K562 (cell line): ENCODE results near the gene TOMM5. TPM values are rescaled to one million over a fixed set of nuclear protein-coding genes. Genes with fewer than 3 reads are reported as not detected.

Source experiments
- ATAC-seq: fragments of 200-7000 bp; cut with Tn5 transposase; 3 replicates; pipeline ENCODE4 v1.9.1; 2020; ENCODE audit warnings: moderate library complexity
- BruUV-seq: library from RNA; stranded (reverse); fragments of 400-500 nt; replicated peaks from 2 replicates; lab custom pipeline; 2021; lab: Mats Ljungman, UMichigan
- CTCF ChIA-PET: fragments of 300-600 bp; formaldehyde crosslinking; extraction: SDS; loops from one replicate; lab custom pipeline; 2021; ENCODE audit warnings: low intra/inter-chr PET ratio; lab: Yijun Ruan, JAX
- POLR2A ChIA-PET: fragments of 300-600, 350-650 bp; sonication (Branson Sonifier 250); formaldehyde crosslinking; extraction: SDS; loops from one replicate; lab custom pipeline; 2021; ENCODE audit warnings: antibody characterized with exemption, inconsistent platforms; lab: Yijun Ruan, JAX
- DNase-seq, 4 experiments: peaks; one replicate each; pipeline versions ENCODE4 v3.0.0 to v3.0.0-alpha.2; 2011 to 2018; ENCODE audit warnings: low spot score in 3 of 4, mixed read lengths in 3 of 4; ENCODE audit errors: extremely low read depth in 1 of 4
- FAIRE-seq: peaks from 2 replicates; lab custom pipeline; 2011; peaks lifted over from hg19 to GRCh38; lab: Jason Lieb, UNC
- H2AFZ ChIP-seq: 2 replicates; pipeline ENCODE4 v1.6.0; 2011; ENCODE audit warnings: low read depth, low read length, control low read depth, inconsistent platforms
- H3K27ac ChIP-seq: fragments of 200-600 bp; 3 replicates; pipeline ENCODE4 v1.8.0; 2011; ENCODE audit warnings: low read depth, mild to moderate bottlenecking, control low read depth, inconsistent platforms, low read length, moderate library complexity, mixed read lengths; ENCODE audit errors: extremely low read depth
- H3K27me3 ChIP-seq, 2 experiments: fragments of 300-600 bp in 1 of 2; 2 replicates in 1 of 2; 3 replicates in 1 of 2; pipeline versions ENCODE4 v1.6.0 to v1.8.0; 2011; ENCODE audit warnings: inconsistent platforms in 2 of 2, low read length in 2 of 2, mild to moderate bottlenecking in 1 of 2, mixed read lengths in 1 of 2, moderate library complexity in 1 of 2; ENCODE audit not compliant: control insufficient read depth in 2 of 2, insufficient read depth in 2 of 2
- H3K36me3 ChIP-seq: fragments of 300-600 bp; 3 replicates; pipeline ENCODE4 v1.8.0; 2011; ENCODE audit warnings: mild to moderate bottlenecking, low read length, inconsistent platforms; ENCODE audit not compliant: control insufficient read depth, insufficient read depth
- H3K4me1 ChIP-seq, 2 experiments: fragments of 200-600 bp in 1 of 2; replicated peaks in 1 of 2; 2 replicates in 1 of 2; 3 replicates in 1 of 2; pipeline versions ENCODE4 v1.5.1 to v1.8.0; 2011; ENCODE audit warnings: inconsistent platforms in 2 of 2, low read length in 2 of 2, mild to moderate bottlenecking in 1 of 2, mixed read lengths in 1 of 2, moderate library complexity in 1 of 2; ENCODE audit not compliant: control insufficient read depth in 2 of 2, insufficient read depth in 2 of 2
- H3K4me2 ChIP-seq: 2 replicates; pipeline ENCODE4 v1.6.1; 2011; ENCODE audit warnings: low read length, control low read depth, inconsistent platforms, mixed read lengths; ENCODE audit not compliant: insufficient read depth
- H3K4me3 ChIP-seq: fragments of 200-600 bp; sonication (generic), shearing (Covaris generic); 2 replicates; pipeline ENCODE4 v1.5.1; 2016; ENCODE audit warnings: control low read depth, inconsistent platforms
- H3K79me2 ChIP-seq: fragments of 200-600 bp; 3 replicates; pipeline ENCODE4 v1.8.0; 2011; ENCODE audit warnings: low read length, inconsistent platforms; ENCODE audit not compliant: control insufficient read depth, insufficient read depth
- H3K9ac ChIP-seq, 2 experiments: 2 replicates each; pipeline versions ENCODE4 v1.6.0 to v1.6.1; 2011; ENCODE audit warnings: low read depth in 2 of 2, low read length in 2 of 2, control low read depth in 1 of 2, inconsistent platforms in 1 of 2, mild to moderate bottlenecking in 1 of 2, mixed read lengths in 1 of 2; ENCODE audit not compliant: insufficient read depth in 1 of 2
- H3K9me1 ChIP-seq: one replicate; pipeline ENCODE4 v1.6.0; 2011; ENCODE audit warnings: inconsistent platforms, mild to moderate bottlenecking, low read length, moderate library complexity; ENCODE audit not compliant: control insufficient read depth, insufficient read depth
- H3K9me3 ChIP-seq: replicated peaks from 2 replicates; pipeline ENCODE4 v1.5.1; 2011; ENCODE audit warnings: low read depth, low read length, inconsistent platforms; ENCODE audit not compliant: control insufficient read depth, insufficient read depth
- H4K20me1 ChIP-seq: replicated peaks from 2 replicates; pipeline ENCODE4 v1.6.1; 2011; ENCODE audit warnings: low read length, inconsistent platforms, mixed read lengths; ENCODE audit not compliant: control insufficient read depth, insufficient read depth
- CEBPG ChIP-seq, 3 experiments: fragments of 200-800 bp in 1 of 3; sonication (Bioruptor generic) in 1 of 3; sonication (generic) in 1 of 3; formaldehyde crosslinking in 1 of 3; IDR thresholded peaks in 2 of 3; conservative IDR thresholded peaks in 1 of 3; 2 replicates each; pipeline versions ENCODE4 v1.6.1 to v1.8.0; 2016 to 2022; ENCODE audit warnings: missing compliant biosample characterization in 2 of 3, missing genetic modification characterization in 2 of 3, mild to moderate bottlenecking in 1 of 3, missing genetic modification reagents in 1 of 3
- GTF2F1 ChIP-seq: IDR thresholded peaks from 2 replicates; pipeline ENCODE4 v1.6.1; 2011; ENCODE audit warnings: low read depth, low read length, improper control_type of control experiment
- ZNF134 ChIP-seq: fragments of 250-450 bp; sonication (Bioruptor Pico); conservative IDR thresholded peaks from 2 replicates; pipeline ENCODE4 v1.4.0; 2020
- WGBS: fragments of 100-300 bp; shearing (Covaris generic); methylation state at CpG from one replicate; pipeline ENCODE4 v1.1.6; 2016; ENCODE audit warnings: low coverage, mixed read lengths; ENCODE audit not compliant: insufficient coverage; ENCODE audit errors: missing lambda C conversion rate; 5-methylcytosine and 5-hydroxymethylcytosine counted together
- in situ Hi-C: fragments of 300-500 bp; cut with MboI; formaldehyde crosslinking; loops from 4 replicates; pipeline ENCODE4 v1.15.0; 2018; ENCODE audit warnings: inconsistent platforms, mixed read lengths
- intact Hi-C: fragments of 100-400 bp; cut with micrococcal nuclease; formaldehyde crosslinking; loops from 2 replicates; pipeline ENCODE4 v1.14.2; 2022
- polyA plus RNA-seq, 8 experiments: library from polyadenylated mRNA; depleted of rRNA in 4 of 8; stranded (reverse) in 5 of 8; unstranded in 3 of 8; fragments of >200 nt; fragmentation: Nextera tagmentation in 2 of 8; fragmentation: Illumina TruSeq in 1 of 8; extraction: Ambion mirVana in 2 of 8; extraction: Trizol in 1 of 8; gene quantifications; 2 replicates each; pipeline versions ENCODE4 v1.2.1 to v1.2.3, GENCODE V29; 2011 to 2014; ENCODE audit warnings: inconsistent platforms in 1 of 8, missing spikeins in 1 of 8
- total RNA-seq, 7 experiments: library from RNA; depleted of rRNA in 6 of 7; stranded (reverse); fragments of >200 nt in 6 of 7; fragmentation: Illumina TruSeq in 2 of 7; extraction: Trizol in 2 of 7; gene quantifications; 2 replicates each; pipeline versions ENCODE4 v1.2.1 to v1.2.3, GENCODE V29; 2011 to 2021; ENCODE audit warnings: low replicate concordance in 1 of 7
- TF ChIP-seq, protein P1 (sequence below): sonication (generic); formaldehyde crosslinking; IDR thresholded peaks from 2 replicates; pipeline ENCODE4 v1.8.1; 2023; ENCODE audit warnings: mild to moderate bottlenecking, missing genetic modification reagents, moderate library complexity

TOMM5 gene
- total and polyA plus RNA-seq, 9 of the 15 experiments (the other 6 are each of a cell fraction or from before 2014, with no cell fraction given), result 262 to 1,742 (median 496) TPM

DNA sequence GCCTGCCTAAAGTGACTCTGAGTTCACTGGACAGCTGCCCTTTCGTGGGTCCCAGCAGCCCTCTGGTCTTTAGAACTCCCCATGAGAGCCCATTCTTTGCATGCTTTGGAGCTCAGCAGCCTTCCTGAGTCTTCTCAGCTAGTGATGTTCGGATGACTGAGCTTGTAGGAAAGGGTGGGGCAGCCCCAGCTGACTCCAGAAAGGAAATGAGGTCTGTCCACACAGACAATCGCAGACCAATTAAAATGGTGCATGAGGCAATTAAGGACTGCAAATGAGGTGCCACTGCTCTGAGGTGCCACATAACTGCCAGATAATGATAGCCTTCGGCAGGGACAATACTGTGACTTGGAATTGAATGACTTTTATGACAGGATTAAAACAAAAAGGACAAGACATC lies 25.4 kb upstream of the TOMM5 start:
- no peak overlapping the region for H3K27ac ChIP-seq
- peaks cover 5% of the 10 kb centered on the region; the same call in 1 of the 2 replicates for H4K20me1 ChIP-seq
- no peaks in the 10 kb centered on the region for H3K9me1 ChIP-seq
- H3K27me3 ChIP-seq, result peaks cover 38 to 52% of the 10 kb centered on the region in 2 experiments
- WGBS, result 0% methylated on average over 4 of the region's 4 CpGs
- H3K4me2 ChIP-seq, result no peak overlapping the region
- no peaks in the 10 kb centered on the region for H3K9me3 ChIP-seq
- no peak overlapping the region for H2AFZ ChIP-seq
- intact Hi-C loops, result no loop called here
- H3K36me3 ChIP-seq, result no peaks in the 10 kb centered on the region
- no peak overlapping the region for H3K4me3 ChIP-seq
- CTCF ChIA-PET, result no interaction called here
- H3K4me1 ChIP-seq, result no peaks in the 10 kb centered on the region
- no peak for DNase-seq
- no TSS peak for BruUV-seq
- in situ Hi-C loops, result no loop called here
- TF ChIP-seq GTF2F1, result no peak
- TF ChIP-seq, protein P1, sequence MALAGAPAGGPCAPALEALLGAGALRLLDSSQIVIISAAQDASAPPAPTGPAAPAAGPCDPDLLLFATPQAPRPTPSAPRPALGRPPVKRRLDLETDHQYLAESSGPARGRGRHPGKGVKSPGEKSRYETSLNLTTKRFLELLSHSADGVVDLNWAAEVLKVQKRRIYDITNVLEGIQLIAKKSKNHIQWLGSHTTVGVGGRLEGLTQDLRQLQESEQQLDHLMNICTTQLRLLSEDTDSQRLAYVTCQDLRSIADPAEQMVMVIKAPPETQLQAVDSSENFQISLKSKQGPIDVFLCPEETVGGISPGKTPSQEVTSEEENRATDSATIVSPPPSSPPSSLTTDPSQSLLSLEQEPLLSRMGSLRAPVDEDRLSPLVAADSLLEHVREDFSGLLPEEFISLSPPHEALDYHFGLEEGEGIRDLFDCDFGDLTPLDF (CRISPR knock-in tag), result no peak
- TF ChIP-seq CEBPG (CRISPR knock-in tag; IDR thresholded peaks at IDR 0.05), result no peak
- no peak for TF ChIP-seq CEBPG (tag; conservative IDR thresholded peaks at IDR 0.05 in 1 of 2, IDR thresholded peaks at IDR 0.05 in 1 of 2)
- no peak for TF ChIP-seq ZNF134 (CRISPR knock-in tag)
- ATAC-seq, result no peak
- H3K9ac ChIP-seq, result no peak overlapping the region
- H3K79me2 ChIP-seq, result no peaks in the 10 kb centered on the region
- no peak for FAIRE-seq
- POLR2A ChIA-PET, result interaction anchor here (2.2 kb wide), 1 partner anchor 9 kb away, joined by 6 read pairs; no protein-coding TSS in a partner anchor
